AG04450 (cell line): ENCODE measurements around the gene CBLL1. TPM values are rescaled to one million over a fixed set of nuclear protein-coding genes. Genes with fewer than 3 reads are reported as not detected.

Experiments used
- CTCF ChIA-PET: fragments of 300-600, 350-600 bp; formaldehyde crosslinking; extraction: SDS; loops from one replicate; lab custom pipeline; 2022; ENCODE audit warnings: antibody characterized with exemption, inconsistent platforms; lab: Charles Lee
- POLR2A ChIA-PET: fragments of 350-600 bp; formaldehyde crosslinking; extraction: SDS; loops from one replicate; lab custom pipeline; 2021; ENCODE audit warnings: antibody characterized with exemption, inconsistent platforms; lab: Yijun Ruan, JAX
- DNase-seq: peaks from one replicate; pipeline ENCODE4 v3.0.0-alpha.2; 2011; ENCODE audit warnings: low read depth, low spot score
- H3K27ac ChIP-seq: one replicate; pipeline ENCODE4 v1.5.1; 2012; ENCODE audit warnings: low read depth, low read length, control low read depth
- H3K27me3 ChIP-seq: one replicate; pipeline ENCODE4 v1.6.0; 2012; ENCODE audit warnings: low read length; ENCODE audit not compliant: control insufficient read depth, insufficient read depth
- H3K4me3 ChIP-seq: 2 replicates; pipeline ENCODE4 v1.5.1; 2011; ENCODE audit warnings: mild to moderate bottlenecking, low read depth, low read length, control low read depth
- H3K9me3 ChIP-seq: 2 replicates; pipeline ENCODE4 v1.5.1; 2012; ENCODE audit warnings: low read length; ENCODE audit not compliant: control insufficient read depth, insufficient read depth
- polyA plus RNA-seq: library from polyadenylated mRNA; depleted of rRNA; stranded (reverse); fragments of >200 nt; gene quantifications from 2 replicates; pipeline ENCODE4 v1.2.3, GENCODE V29; 2011
- TF ChIP-seq, protein P1 (sequence below): IDR thresholded peaks from 2 replicates; pipeline ENCODE4 v1.5.1; 2011; ENCODE audit warnings: low read depth, low read length, control low read depth, inconsistent platforms

CBLL1 gene
- polyA plus RNA-seq, 1 experiment: 18.0 TPM

DNA sequence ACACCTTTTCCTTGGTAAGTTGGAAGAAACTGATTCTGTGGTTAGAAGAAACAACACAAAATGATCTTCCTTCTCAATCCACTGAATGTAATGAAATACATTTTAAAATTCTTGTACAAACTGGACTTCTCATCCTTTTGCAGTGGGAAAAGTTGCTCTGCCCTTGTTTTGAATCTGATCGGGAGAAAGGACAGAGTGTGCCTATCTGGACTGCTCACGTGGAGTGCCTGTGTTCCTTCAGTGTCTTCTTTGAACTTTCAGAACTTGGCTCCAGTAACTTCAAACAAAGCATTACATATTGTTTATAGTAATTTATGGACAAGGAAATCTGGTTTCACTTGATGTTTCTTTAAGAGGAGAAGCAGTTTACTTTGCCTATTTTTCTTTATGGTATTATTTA, 42.0 kb downstream of the CBLL1 start:
- Histone ChIP-seq H3K9me3 (no peaks in the 10 kb centered on the region), H3K27ac (no peak overlapping the region), H3K27me3 (peaks cover 16% of the 10 kb centered on the region), H3K4me3 (no peak overlapping the region)
- TF ChIP-seq, protein P1, sequence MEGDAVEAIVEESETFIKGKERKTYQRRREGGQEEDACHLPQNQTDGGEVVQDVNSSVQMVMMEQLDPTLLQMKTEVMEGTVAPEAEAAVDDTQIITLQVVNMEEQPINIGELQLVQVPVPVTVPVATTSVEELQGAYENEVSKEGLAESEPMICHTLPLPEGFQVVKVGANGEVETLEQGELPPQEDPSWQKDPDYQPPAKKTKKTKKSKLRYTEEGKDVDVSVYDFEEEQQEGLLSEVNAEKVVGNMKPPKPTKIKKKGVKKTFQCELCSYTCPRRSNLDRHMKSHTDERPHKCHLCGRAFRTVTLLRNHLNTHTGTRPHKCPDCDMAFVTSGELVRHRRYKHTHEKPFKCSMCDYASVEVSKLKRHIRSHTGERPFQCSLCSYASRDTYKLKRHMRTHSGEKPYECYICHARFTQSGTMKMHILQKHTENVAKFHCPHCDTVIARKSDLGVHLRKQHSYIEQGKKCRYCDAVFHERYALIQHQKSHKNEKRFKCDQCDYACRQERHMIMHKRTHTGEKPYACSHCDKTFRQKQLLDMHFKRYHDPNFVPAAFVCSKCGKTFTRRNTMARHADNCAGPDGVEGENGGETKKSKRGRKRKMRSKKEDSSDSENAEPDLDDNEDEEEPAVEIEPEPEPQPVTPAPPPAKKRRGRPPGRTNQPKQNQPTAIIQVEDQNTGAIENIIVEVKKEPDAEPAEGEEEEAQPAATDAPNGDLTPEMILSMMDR: no peak
- ChIA-PET CTCF (no interaction called here), POLR2A (no interaction called here)
- no peak for DNase-seq

DNA sequence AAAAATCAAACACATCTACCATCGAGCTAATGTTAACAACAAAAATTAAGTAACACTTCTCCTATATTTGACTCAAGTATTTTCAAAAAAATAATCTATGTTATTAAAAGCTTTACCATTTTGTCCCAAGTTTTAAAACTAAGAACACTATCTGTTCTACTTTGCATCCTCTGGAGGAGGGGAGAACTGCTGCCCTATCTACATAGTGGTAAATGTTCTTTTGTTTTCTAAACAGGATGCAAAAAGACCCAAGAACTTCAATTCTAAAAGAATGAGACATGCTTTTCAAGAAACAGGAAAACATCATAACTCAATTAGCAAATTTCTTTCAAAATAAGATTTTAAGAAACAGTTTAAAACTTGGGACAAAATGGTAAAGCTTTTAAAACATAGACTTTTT, 44.3 kb downstream of the CBLL1 start:
- no peak overlapping the region for H3K27ac ChIP-seq
- TF ChIP-seq, protein P1: no peak
- H3K27me3 ChIP-seq: peaks cover 20% of the 10 kb centered on the region
- no peaks in the 10 kb centered on the region for H3K9me3 ChIP-seq
- CTCF ChIA-PET: no interaction called here
- no peak overlapping the region for H3K4me3 ChIP-seq
- POLR2A ChIA-PET: no interaction called here
- DNase-seq: no peak

DNA sequence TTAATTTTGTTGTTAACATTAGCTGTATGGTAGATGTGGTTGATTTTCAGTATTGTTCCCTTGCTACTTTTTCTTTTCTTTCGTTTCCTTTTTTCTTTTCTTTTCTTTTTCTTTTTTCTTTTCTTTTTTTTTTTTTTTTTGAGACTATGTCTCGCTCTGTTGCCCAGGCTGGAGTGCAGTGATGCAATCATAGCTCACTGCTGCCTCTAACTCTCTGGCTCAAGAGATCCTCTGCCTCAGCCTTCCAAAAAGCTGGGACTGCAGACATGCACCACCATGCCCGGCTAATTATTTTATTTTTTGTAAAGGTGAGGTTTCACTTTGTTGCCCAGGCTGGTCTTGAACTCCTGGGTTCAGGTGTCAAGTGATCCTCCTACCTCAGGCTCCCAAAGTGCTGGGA, 44.7 kb downstream of the CBLL1 start:
- ChIA-PET CTCF (no interaction called here), POLR2A (no interaction called here)
- Histone ChIP-seq H3K27me3 (peaks cover 20% of the 10 kb centered on the region), H3K27ac (no peak overlapping the region), H3K4me3 (no peak overlapping the region), H3K9me3 (no peaks in the 10 kb centered on the region)
- TF ChIP-seq, protein P1: no peak
- DNase-seq: no peak

DNA sequence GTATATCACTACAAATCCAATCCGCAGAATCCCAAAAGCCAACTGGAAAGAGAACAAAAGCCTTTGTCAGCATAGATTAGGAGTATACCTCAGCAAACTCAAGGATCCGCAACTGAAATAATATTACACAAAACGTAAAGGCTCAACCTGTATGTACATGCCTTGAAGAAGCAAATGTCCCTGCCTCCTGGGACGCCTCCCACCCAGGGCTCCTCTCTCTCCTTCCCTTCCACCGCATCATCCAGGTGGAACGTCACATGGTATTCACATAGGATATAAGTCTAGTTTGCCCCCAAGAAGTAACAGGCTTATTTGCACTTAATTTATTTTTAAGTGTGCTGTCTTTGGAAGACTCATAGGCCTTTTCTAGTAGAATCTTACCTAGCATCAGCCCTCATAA, 45.7 kb downstream of the CBLL1 start:
- TF ChIP-seq, protein P1: no peak
- no peak for DNase-seq
- no peak overlapping the region for H3K27ac ChIP-seq
- ChIA-PET POLR2A (no interaction called here), CTCF (no interaction called here)
- no peaks in the 10 kb centered on the region for H3K9me3 ChIP-seq
- H3K27me3 ChIP-seq: peaks cover 23% of the 10 kb centered on the region
- H3K4me3 ChIP-seq: no peak overlapping the region

DNA sequence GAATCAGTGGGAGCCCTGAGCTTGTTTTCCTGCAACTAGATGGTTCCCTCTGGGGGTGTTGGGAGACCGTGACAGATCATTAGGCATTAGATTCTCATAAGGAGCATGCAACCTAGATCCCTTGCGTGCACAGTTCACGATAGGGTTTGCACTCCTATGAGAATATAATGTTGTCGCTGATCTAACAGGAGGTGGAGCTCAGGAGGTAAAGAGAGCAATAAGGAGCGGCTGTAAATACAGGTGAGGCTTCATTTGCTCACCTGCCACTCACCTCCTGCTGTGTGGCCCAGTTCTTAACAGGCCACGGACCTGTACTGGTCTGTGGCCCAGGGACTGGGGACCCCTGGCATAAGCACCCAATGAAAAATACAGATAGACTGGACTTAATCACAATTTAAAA, 48.4 kb downstream of the CBLL1 start:
- POLR2A ChIA-PET: no interaction called here
- Histone ChIP-seq H3K27me3 (peaks cover 14% of the 10 kb centered on the region), H3K27ac (no peak overlapping the region), H3K9me3 (no peaks in the 10 kb centered on the region), H3K4me3 (no peak overlapping the region)
- no peak for DNase-seq
- CTCF ChIA-PET: interaction anchor here (1.1 kb wide), 1 partner anchor 83 kb away, joined by 4 read pairs; no protein-coding TSS in a partner anchor
- TF ChIP-seq, protein P1: no peak
